Astrocyte (in vitro differentiated cells and primary cell): ENCODE data around the gene BSND. TPM values are rescaled to one million over a fixed set of nuclear protein-coding genes. Genes with fewer than 3 reads are reported as not detected.
A peak's percentile ranks its signal among the peaks of the same experiment; 100 is the strongest.

Experiments
- DNase-seq: peaks from one replicate; pipeline ENCODE4 v3.0.0-alpha.2; 2010; ENCODE audit warnings: low read depth
- FAIRE-seq: peaks from 2 replicates; lab custom pipeline; 2011; peaks lifted over from hg19 to GRCh38; lab: Jason Lieb, UNC
- H2AFZ ChIP-seq: 2 replicates; pipeline ENCODE4 v1.6.0; 2012; ENCODE audit warnings: low read depth, low read length, inconsistent platforms
- H3K27ac ChIP-seq: 2 replicates; pipeline ENCODE4 v1.5.1; 2011; ENCODE audit warnings: low read depth, low read length, inconsistent platforms
- H3K27me3 ChIP-seq: 2 replicates; pipeline ENCODE4 v1.6.0; 2011; ENCODE audit warnings: low read length, inconsistent platforms; ENCODE audit not compliant: insufficient read depth
- H3K36me3 ChIP-seq: 2 replicates; pipeline ENCODE4 v1.5.1; 2011; ENCODE audit warnings: low read length, inconsistent platforms; ENCODE audit not compliant: insufficient read depth
- H3K4me1 ChIP-seq: 2 replicates; pipeline ENCODE4 v1.5.1; 2011; ENCODE audit warnings: low read length, inconsistent platforms; ENCODE audit not compliant: insufficient read depth
- H3K4me2 ChIP-seq: 2 replicates; pipeline ENCODE4 v1.6.0; 2012; ENCODE audit warnings: low read length, inconsistent platforms
- H3K4me3 ChIP-seq: 2 replicates; pipeline ENCODE4 v1.5.1; 2011; ENCODE audit warnings: low read depth, mild to moderate bottlenecking, low read length, inconsistent platforms; ENCODE audit not compliant: insufficient read depth
- H3K79me2 ChIP-seq: 2 replicates; pipeline ENCODE4 v1.6.0; 2012; ENCODE audit warnings: mild to moderate bottlenecking, low read length, inconsistent platforms; ENCODE audit not compliant: insufficient read depth
- H3K9ac ChIP-seq: 2 replicates; pipeline ENCODE4 v1.6.0; 2012; ENCODE audit warnings: mild to moderate bottlenecking, low read length, inconsistent platforms
- H3K9me3 ChIP-seq: 2 replicates; pipeline ENCODE4 v1.5.1; 2012; ENCODE audit warnings: low read depth, mild to moderate bottlenecking, low read length, inconsistent platforms; ENCODE audit not compliant: insufficient read depth
- H4K20me1 ChIP-seq: 2 replicates; pipeline ENCODE4 v1.6.0; 2012; ENCODE audit warnings: low read length, inconsistent platforms; ENCODE audit not compliant: insufficient read depth
- H3K27ac Mint-ChIP-seq: one replicate; pipeline ENCODE4 v1.8.0; 2021; ENCODE audit warnings: mild to moderate bottlenecking, mixed read lengths; ENCODE audit not compliant: unreplicated experiment
- H3K27me3 Mint-ChIP-seq: one replicate; pipeline ENCODE4 v1.8.0; 2021; ENCODE audit warnings: low read depth, mixed read lengths; ENCODE audit not compliant: unreplicated experiment
- H3K36me3 Mint-ChIP-seq: one replicate; pipeline ENCODE4 v1.8.0; 2021; ENCODE audit warnings: low read depth, mixed read lengths; ENCODE audit not compliant: unreplicated experiment
- H3K4me1 Mint-ChIP-seq: one replicate; pipeline ENCODE4 v1.8.0; 2021; ENCODE audit warnings: low read depth, mixed read lengths; ENCODE audit not compliant: unreplicated experiment
- H3K4me3 Mint-ChIP-seq: one replicate; pipeline ENCODE4 v1.8.0; 2021; ENCODE audit warnings: mild to moderate bottlenecking, moderate library complexity, mixed read lengths; ENCODE audit not compliant: unreplicated experiment
- H3K9me3 Mint-ChIP-seq: one replicate; pipeline ENCODE4 v1.8.0; 2021; ENCODE audit warnings: mild to moderate bottlenecking, mixed read lengths; ENCODE audit not compliant: unreplicated experiment
- CTCF ChIP-seq: IDR thresholded peaks from 2 replicates; pipeline ENCODE4 v1.5.1; 2011; ENCODE audit warnings: low read depth, mild to moderate bottlenecking, inconsistent platforms, low read length, moderate library complexity; ENCODE audit not compliant: insufficient read depth
- EZH2 ChIP-seq: IDR thresholded peaks from 2 replicates; pipeline ENCODE4 v1.6.1; 2012; ENCODE audit warnings: mild to moderate bottlenecking, low read length, inconsistent platforms; ENCODE audit not compliant: insufficient read depth
- total RNA-seq: library from RNA; stranded (reverse); gene quantifications from 2 replicates; pipeline ENCODE4 v1.2.1, GENCODE V29; 2021

BSND gene
- total RNA-seq, 1 donor from 2014 or later: not detected

DNA sequence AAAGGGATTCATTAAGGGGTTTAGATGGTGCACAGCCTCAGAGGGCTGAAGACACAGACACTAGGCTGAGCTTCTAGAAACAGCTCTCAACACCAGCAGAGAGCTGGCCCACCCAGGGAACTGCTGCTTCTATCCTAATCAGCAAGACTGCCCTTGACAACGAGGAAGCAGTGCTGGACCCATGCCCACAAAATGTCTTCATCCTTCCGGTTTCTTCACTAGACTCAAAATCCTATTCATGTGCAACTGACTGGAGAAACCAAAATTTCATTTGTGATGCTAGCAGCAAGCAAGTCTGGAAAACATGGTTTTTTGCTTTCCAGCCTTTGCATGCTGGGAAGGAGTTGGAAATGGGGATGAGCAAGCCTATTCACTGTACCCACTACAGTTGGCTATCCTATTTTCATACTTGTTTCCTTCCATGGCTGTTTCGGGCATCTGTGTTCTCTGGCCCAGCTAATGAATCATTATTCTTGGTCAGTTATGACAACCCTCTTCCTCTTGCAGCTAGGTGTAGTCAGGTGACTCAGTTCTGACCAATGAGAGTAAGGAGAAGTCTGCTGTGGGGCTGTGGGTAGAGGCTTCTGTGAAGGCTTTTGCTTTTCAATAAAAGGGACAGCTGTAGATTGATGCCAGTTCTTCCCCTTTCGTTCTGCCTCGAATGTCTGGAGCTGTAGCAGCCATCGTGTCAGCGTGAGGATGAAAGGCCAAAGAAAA lies 33.0 kb upstream of the BSND start:
- Histone ChIP-seq H3K9me3 (no peaks in the 10 kb centered on the region), H4K20me1 (no peaks in the 10 kb centered on the region), H3K4me3 (no peak overlapping the region), H3K4me1 (peaks cover 8% of the 10 kb centered on the region), H3K36me3 (no peaks in the 10 kb centered on the region), H3K27me3 (no peaks in the 10 kb centered on the region), H3K4me2 (no peak overlapping the region), H3K9ac (no peak overlapping the region), H3K27ac (no peak overlapping the region), H3K79me2 (no peaks in the 10 kb centered on the region), H2AFZ (peak overlapping the region; percentile 8)
- Mint-ChIP-seq H3K27me3 (peaks cover 3% of the 10 kb centered on the region), H3K27ac (no peak overlapping the region), H3K4me3 (peak overlapping the region; percentile 8), H3K4me1 (peaks cover 11% of the 10 kb centered on the region), H3K36me3 (no peaks in the 10 kb centered on the region), H3K9me3 (no peaks in the 10 kb centered on the region)
- FAIRE-seq (no peak), DNase-seq (peak; percentile 21)
- TF ChIP-seq CTCF (no peak), EZH2 (no peak)

- Mint-ChIP-seq H3K4me1 (peaks cover 19% of the 10 kb centered on the region), H3K27me3 (peaks cover 3% of the 10 kb centered on the region), H3K36me3 (no peaks in the 10 kb centered on the region), H3K9me3 (no peaks in the 10 kb centered on the region), H3K27ac (no peak overlapping the region), H3K4me3 (peak overlapping the region; percentile 66)
- H3K79me2 ChIP-seq: no peaks in the 10 kb centered on the region
- H3K36me3 ChIP-seq: no peaks in the 10 kb centered on the region
- no peak overlapping the region for H2AFZ ChIP-seq
- no peaks in the 10 kb centered on the region for H3K27me3 ChIP-seq
- H3K9ac ChIP-seq: no peak overlapping the region
- H3K4me2 ChIP-seq: no peak overlapping the region
- H4K20me1 ChIP-seq: no peaks in the 10 kb centered on the region
- no peak for TF ChIP-seq CTCF
- no peak for TF ChIP-seq EZH2
- no peak overlapping the region for H3K27ac ChIP-seq
- FAIRE-seq (no peak), DNase-seq (no peak)
- H3K4me1 ChIP-seq: peaks cover 15% of the 10 kb centered on the region
- H3K9me3 ChIP-seq: no peaks in the 10 kb centered on the region
- no peak overlapping the region for H3K4me3 ChIP-seq
Observed at GRCh38 chr1:54967372-54967771, 31.4 kb upstream of the BSND start.

- Histone ChIP-seq H3K36me3 (no peaks in the 10 kb centered on the region), H4K20me1 (no peaks in the 10 kb centered on the region), H3K27me3 (no peaks in the 10 kb centered on the region), H3K4me1 (peaks cover 15% of the 10 kb centered on the region), H3K9ac (no peak overlapping the region), H3K79me2 (no peaks in the 10 kb centered on the region), H2AFZ (no peak overlapping the region), H3K9me3 (no peaks in the 10 kb centered on the region), H3K4me3 (no peak overlapping the region), H3K27ac (no peak overlapping the region), H3K4me2 (no peak overlapping the region)
- H3K9me3 Mint-ChIP-seq: no peaks in the 10 kb centered on the region
- FAIRE-seq (no peak), DNase-seq (no peak)
- H3K36me3 Mint-ChIP-seq: no peaks in the 10 kb centered on the region
- H3K4me1 Mint-ChIP-seq: peaks cover 26% of the 10 kb centered on the region
- peaks cover 3% of the 10 kb centered on the region for H3K27me3 Mint-ChIP-seq
- TF ChIP-seq EZH2: no peak
- no peak for TF ChIP-seq CTCF
- no peak overlapping the region for H3K4me3 Mint-ChIP-seq
- no peak overlapping the region for H3K27ac Mint-ChIP-seq
Observed at GRCh38 chr1:54968551-54968950, 30.2 kb upstream of the BSND start.
